ENCODE results near the gene CALCOCO1. TPM values are rescaled to one million over a fixed set of nuclear protein-coding genes. Genes with fewer than 3 reads are reported as not detected.
A peak's percentile ranks its signal among the peaks of the same experiment; 100 is the strongest.

The CALCOCO1 gene
- total and polyA plus RNA-seq, 7 donors: 24.0 to 322 (median 232) TPM

DNA sequence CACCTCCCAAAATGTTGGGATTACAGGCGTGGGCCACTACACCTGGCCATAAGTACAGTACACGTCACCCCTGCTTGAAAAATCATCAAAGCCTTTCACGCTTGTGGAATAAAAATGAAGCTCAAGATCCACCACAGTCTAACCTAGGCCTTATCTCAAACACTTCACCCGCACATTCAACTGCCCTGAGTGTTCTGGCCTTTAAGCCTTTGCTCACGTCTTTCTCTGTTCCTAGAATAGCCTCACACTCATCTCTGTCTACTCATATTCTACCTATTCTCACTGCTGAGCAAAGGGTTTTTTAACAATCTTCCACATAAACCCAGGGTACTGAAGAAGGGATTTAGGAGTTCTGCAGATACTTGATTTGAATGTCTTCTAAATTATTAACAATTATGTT lies 9.9 kb downstream of the CALCOCO1 start:
- no peaks in the 10 kb centered on the region for H3K9me3 ChIP-seq
- H3K27me3 ChIP-seq: no peaks in the 10 kb centered on the region
- WGBS, 2 donors: 92 to 95% methylated on average over 5 of the region's 5 CpGs
- TF ChIP-seq CTCF (IDR thresholded peaks at IDR 0.05) (no peak), POLR2AphosphoS5 (IDR thresholded peaks at IDR 0.05) (no peak), POLR2A (IDR thresholded peaks at IDR 0.05) (no peak), EP300 (IDR thresholded peaks at IDR 0.05) (no peak)
- peak; percentile 20 for DNase-seq
- H3K36me3 ChIP-seq: peaks cover 46 to 100% (median 73%) of the 10 kb centered on the region in 4 donors
- H3K27ac ChIP-seq: no peak overlapping the region
- H3K4me3 ChIP-seq: no peak overlapping the region
- intact Hi-C loops (cut with DNase I): no loop called here
- no peaks in the 10 kb centered on the region for H3K4me1 ChIP-seq

- intact Hi-C loops (cut with DNase I): no loop called here
- no peak for TF ChIP-seq POLR2AphosphoS5 (IDR thresholded peaks at IDR 0.05)
- no peak for TF ChIP-seq CTCF (IDR thresholded peaks at IDR 0.05)
- TF ChIP-seq POLR2A (IDR thresholded peaks at IDR 0.05): no peak
- no peak for TF ChIP-seq EP300 (IDR thresholded peaks at IDR 0.05)
- 95 to 96% methylated on average over 4 of the region's 4 CpGs for WGBS, 2 donors
- H3K4me1 ChIP-seq: no peaks in the 10 kb centered on the region
- no peaks in the 10 kb centered on the region for H3K27me3 ChIP-seq
- H3K36me3 ChIP-seq: peaks cover 23 to 80% (median 46%) of the 10 kb centered on the region in 4 donors
- H3K4me3 ChIP-seq: no peak overlapping the region
- H3K27ac ChIP-seq: no peak overlapping the region
- no peaks in the 10 kb centered on the region for H3K9me3 ChIP-seq
- peak; percentile 33 for DNase-seq
These were observed 13.2 kb downstream of the CALCOCO1 start for GRCh38 chr12:53714004-53714403.

- H3K27ac ChIP-seq: no peak overlapping the region
- 93% methylated on average over 9 of the region's 9 CpGs for WGBS, 2 donors
- peak; percentile 50 for DNase-seq
- no peaks in the 10 kb centered on the region for H3K9me3 ChIP-seq
- H3K36me3 ChIP-seq: peaks cover 18 to 75% (median 45%) of the 10 kb centered on the region in 4 donors
- H3K27me3 ChIP-seq: no peaks in the 10 kb centered on the region
- H3K4me1 ChIP-seq: no peaks in the 10 kb centered on the region
- H3K4me3 ChIP-seq: no peak overlapping the region
- TF ChIP-seq POLR2A (IDR thresholded peaks at IDR 0.05) (no peak), CTCF (IDR thresholded peaks at IDR 0.05) (no peak), POLR2AphosphoS5 (IDR thresholded peaks at IDR 0.05) (no peak), EP300 (IDR thresholded peaks at IDR 0.05) (no peak)
- intact Hi-C loops (cut with DNase I): no loop called here
These were observed 13.7 kb downstream of the CALCOCO1 start for GRCh38 chr12:53713516-53713915.

DNA sequence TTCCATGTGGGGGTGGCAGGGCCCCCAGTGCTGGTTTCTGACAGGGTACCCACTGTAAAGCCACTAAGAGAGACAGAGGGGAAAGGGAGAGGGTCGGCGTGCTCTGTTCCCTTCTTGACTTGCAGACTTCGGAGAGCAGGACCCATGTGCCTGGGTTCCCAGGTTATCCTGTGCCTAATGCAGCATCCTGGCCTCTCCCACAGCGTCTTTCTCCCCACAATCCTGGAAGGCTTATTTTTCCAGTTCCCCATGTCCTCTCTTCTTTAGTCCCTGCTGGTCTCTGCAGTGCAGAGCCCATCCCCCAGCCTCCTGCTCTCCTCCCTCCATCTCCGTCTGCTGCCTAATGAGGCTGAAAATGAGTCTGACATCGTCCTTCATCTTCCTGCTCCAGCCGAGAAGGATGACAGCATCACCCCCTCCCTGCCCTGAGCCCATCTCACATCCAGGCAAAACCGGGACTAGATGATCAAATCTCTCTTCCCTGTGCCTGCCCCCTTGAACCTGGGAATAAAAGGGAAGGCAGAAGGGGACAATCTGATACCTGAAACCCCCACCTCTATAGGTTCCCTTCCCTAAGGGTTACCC lies 15.1 kb downstream of the CALCOCO1 start:
- H3K9me3 ChIP-seq: no peaks in the 10 kb centered on the region
- intact Hi-C loops (cut with DNase I): no loop called here
- no peaks in the 10 kb centered on the region for H3K4me1 ChIP-seq
- no peak for DNase-seq
- WGBS, 2 donors: 82 to 85% methylated on average over 8 of the region's 8 CpGs
- TF ChIP-seq POLR2A (IDR thresholded peaks at IDR 0.05): no peak
- no peak for TF ChIP-seq EP300 (IDR thresholded peaks at IDR 0.05)
- no peak for TF ChIP-seq POLR2AphosphoS5 (IDR thresholded peaks at IDR 0.05)
- TF ChIP-seq CTCF (IDR thresholded peaks at IDR 0.05): no peak
- no peak overlapping the region for H3K4me3 ChIP-seq
- H3K36me3 ChIP-seq: peaks cover 16 to 61% (median 41%) of the 10 kb centered on the region in 4 donors
- no peaks in the 10 kb centered on the region for H3K27me3 ChIP-seq
- no peak overlapping the region for H3K27ac ChIP-seq

DNA sequence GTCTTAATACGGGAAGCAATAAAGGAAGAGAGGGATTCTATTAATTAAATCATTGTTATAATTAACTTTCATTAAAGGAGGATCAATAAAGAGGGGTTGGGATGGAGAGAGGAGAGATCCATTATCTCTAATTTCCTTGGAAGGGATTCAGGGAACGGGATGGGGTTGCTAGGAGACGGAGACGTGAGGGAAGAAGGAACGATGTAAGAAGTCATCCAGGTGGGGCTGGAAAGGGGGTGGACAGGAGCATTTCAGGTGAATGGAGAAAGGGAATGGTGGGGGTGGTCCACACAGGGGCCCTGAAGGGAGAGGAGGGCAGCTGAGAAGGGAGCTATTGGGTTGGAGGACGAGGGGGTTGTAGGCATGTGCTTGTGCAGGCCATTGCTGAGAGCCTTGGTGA lies 17.2 kb downstream of the CALCOCO1 start:
- Histone ChIP-seq H3K4me1 (no peaks in the 10 kb centered on the region), H3K4me3 (no peak overlapping the region), H3K9me3 (no peaks in the 10 kb centered on the region), H3K27me3 (peaks cover 0 to 12% (median 0%) of the 10 kb centered on the region in 3 donors), H3K27ac (no peak overlapping the region), H3K36me3 (peaks cover 16 to 41% (median 22%) of the 10 kb centered on the region in 4 donors)
- DNase-seq: peak; percentile 40
- TF ChIP-seq EP300 (IDR thresholded peaks at IDR 0.05): no peak
- TF ChIP-seq CTCF (IDR thresholded peaks at IDR 0.05): no peak
- TF ChIP-seq POLR2AphosphoS5 (IDR thresholded peaks at IDR 0.05): no peak
- intact Hi-C loops (cut with DNase I): no loop called here
- 45 to 66% methylated on average over 6 of the region's 6 CpGs for WGBS, 2 donors

Data from sigmoid colon (tissue), 7 donors.